ENCODE results near the gene SUMF1.

The SUMF1 gene

DNA sequence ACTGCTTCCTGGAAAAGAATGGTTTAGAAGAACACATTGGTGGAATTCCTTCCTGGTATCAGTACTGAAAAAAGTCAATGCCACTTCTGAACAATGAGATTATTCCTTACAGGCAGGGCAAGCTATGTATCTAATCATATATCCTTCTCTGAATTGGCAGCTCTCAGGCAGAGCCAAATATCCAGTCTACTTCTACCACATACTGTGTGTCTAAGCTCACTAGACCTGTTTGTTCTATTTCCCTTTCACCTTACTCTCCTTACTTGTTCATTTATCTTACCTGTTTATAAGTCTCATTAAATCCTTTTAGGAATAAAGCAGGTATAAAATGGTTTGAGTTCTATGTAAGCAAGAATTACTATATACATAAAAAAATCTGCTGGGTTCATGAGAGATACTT is 155.6 kb downstream of the SUMF1 start:
- H3K4me3 ChIP-seq (ENCODE audit: low read depth, low read length): peak overlapping the region; percentile 23
- TF ChIP-seq, protein P1, sequence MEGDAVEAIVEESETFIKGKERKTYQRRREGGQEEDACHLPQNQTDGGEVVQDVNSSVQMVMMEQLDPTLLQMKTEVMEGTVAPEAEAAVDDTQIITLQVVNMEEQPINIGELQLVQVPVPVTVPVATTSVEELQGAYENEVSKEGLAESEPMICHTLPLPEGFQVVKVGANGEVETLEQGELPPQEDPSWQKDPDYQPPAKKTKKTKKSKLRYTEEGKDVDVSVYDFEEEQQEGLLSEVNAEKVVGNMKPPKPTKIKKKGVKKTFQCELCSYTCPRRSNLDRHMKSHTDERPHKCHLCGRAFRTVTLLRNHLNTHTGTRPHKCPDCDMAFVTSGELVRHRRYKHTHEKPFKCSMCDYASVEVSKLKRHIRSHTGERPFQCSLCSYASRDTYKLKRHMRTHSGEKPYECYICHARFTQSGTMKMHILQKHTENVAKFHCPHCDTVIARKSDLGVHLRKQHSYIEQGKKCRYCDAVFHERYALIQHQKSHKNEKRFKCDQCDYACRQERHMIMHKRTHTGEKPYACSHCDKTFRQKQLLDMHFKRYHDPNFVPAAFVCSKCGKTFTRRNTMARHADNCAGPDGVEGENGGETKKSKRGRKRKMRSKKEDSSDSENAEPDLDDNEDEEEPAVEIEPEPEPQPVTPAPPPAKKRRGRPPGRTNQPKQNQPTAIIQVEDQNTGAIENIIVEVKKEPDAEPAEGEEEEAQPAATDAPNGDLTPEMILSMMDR (IDR thresholded peaks at IDR 0.05; ENCODE audit: control insufficient read depth, extremely low read depth, insufficient read depth): no peak
- DNase-seq (ENCODE audit: low read depth): peak; percentile 90

All from LNCaP clone FGC (cell line).